GM21381 (cell line): ENCODE results near the gene NHLH1.
"Not testable (repeated sequence)": the region's sequence is repeated elsewhere in the genome, so short reads cannot be mapped to it uniquely, and the experiment has no call there.

Source experiments
- ATAC-seq: cut with Tn5 transposase; IDR thresholded peaks from one replicate; pipeline ENCODE4 v1.9.1; 2021; ENCODE audit warnings: mild to moderate bottlenecking, moderate library complexity; ENCODE audit not compliant: unreplicated experiment

Gene NHLH1

GRCh38 chr1:160376525-160377131, 9.8 kb downstream of the NHLH1 start:
- no peak for ATAC-seq

- no peak for ATAC-seq
Observed at GRCh38 chr1:160377585-160378206, 10.8 kb downstream of the NHLH1 start.

DNA sequence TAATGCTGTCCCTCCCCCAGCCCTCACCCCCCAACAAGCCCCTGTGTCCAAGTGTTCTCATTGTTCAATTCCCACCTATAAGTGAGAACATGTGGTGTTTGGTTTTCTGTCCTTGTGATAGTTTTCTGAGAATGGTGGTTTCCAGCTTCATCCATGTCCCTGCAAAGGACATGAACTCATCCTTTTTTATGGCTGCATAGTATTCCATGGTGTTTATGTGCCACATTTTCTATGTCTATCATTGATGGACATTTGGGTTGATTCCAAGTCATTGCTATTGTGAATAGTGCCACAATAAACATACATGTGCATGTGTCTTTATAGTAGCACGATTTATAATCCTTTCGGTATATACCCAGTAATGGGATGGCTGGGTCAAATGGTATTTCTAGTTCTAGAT, 17.9 kb downstream of the NHLH1 start:
- ATAC-seq, result not testable (repeated sequence)

DNA sequence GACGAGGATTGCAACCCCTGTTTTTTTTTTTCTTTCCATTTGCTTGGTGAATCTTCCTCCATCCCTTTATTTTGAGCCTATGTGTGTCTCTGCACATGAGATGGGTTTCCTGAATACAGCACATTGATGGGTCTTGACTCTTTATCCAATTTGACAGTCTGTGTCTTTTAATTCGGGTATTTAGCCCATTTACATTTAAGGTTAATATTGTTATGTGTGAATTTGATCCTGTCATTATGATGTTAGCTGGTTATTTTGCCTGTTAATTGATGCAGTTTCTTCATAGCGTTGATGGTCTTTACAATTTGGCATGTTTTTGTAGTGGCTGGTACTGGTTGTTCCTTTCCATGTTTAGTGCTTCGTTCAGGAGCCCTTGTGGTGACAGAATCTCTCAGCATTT, 21.5 kb downstream of the NHLH1 start:
- not testable (repeated sequence) for ATAC-seq

GRCh38 chr1:160394673-160395072, 27.8 kb downstream of the NHLH1 start:
- ATAC-seq, result no peak

- no peak for ATAC-seq
Observed at GRCh38 chr1:160397651-160398050, 30.8 kb downstream of the NHLH1 start.

- no peak for ATAC-seq
Observed at GRCh38 chr1:160398823-160399222, 32.0 kb downstream of the NHLH1 start.

GRCh38 chr1:160399544-160400222, 32.8 kb downstream of the NHLH1 start:
- ATAC-seq, result no peak

DNA sequence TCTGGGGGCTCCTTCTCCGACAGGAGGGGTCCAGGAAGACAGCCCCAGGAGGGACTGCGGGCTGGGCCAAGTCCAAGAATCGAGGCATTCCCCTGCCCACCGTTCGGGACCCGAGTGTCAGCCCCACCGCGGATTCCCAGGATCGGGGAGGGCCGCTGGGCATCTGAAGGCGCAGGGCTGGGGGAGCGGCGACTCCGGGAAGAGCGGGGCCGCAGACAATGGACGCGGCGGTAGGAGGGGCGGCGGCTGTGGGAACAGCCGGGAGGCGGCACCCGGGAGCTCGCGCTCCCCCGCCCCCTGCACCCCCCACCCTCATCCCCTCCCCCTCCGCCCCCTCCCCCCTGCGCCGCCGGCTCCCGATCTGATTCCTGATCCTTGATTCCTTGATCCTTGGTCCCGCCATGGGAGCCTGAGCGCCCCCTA, 33.4 kb downstream of the NHLH1 start, which contains the start of gene VANGL2:
VANGL2 (plus strand) TSS at position 342 of the 423 bp plus-strand sequence. CDS start 15,274 bp downstream, outside the sequence.
- no peak for ATAC-seq

DNA sequence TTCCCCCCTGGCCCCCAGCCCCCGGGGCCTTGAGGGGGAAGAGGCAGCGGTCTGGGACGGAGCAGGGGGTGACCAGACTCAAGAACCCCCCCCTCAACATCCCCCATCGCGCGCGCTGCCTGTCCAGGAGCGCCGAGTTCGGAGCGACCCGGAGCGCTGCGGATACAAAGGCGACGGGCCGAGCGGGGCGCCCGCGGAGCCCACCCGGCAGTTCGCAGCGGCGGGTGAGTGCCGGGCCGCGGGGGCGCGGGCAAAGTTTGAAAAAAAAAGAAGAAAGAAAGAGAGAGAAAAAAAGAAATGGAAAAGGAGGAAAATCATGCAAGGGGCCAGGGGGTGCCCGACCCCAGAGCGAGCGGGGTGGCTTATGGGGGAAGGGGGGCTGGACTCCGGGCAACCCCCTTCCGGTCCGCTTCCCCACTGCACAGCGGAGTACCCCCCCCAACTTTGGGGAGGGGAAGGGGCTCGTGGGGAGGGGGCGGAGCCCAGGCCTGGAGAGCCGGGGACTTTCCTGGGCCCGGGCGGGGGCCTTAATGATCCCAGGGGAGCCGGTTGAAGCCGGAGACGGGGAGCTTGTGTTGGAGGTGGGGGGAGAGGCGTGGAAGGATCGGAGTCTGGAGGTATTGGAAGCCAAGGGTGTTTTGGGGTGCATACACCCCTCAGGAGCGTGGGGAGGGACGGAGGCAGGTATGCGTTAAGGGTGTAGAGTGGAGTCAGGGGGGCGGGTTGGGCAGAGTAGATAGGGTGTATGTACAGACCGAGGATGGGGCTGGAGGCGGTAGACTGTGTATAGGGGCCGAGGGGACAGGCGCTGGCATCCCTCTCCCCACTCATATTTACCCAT, 34.0 kb downstream of the NHLH1 start:
- ATAC-seq, result no peak

DNA sequence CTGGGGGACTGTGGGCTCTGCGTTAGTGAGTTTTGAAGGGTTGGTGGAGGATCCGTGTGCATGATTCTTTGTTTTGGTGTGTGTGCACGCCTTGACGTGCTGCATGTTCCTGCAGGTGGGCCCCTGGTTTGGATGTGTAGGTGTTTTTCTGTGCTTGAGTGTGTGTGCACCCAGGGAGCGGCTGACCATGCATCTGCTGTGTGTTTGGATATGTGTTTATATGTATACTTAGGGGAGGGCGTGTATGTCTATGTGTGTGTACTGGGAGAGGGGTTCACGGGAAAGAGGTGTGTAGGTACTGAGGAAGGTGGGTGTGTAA, 34.6 kb downstream of the NHLH1 start:
- ATAC-seq, result no peak

DNA sequence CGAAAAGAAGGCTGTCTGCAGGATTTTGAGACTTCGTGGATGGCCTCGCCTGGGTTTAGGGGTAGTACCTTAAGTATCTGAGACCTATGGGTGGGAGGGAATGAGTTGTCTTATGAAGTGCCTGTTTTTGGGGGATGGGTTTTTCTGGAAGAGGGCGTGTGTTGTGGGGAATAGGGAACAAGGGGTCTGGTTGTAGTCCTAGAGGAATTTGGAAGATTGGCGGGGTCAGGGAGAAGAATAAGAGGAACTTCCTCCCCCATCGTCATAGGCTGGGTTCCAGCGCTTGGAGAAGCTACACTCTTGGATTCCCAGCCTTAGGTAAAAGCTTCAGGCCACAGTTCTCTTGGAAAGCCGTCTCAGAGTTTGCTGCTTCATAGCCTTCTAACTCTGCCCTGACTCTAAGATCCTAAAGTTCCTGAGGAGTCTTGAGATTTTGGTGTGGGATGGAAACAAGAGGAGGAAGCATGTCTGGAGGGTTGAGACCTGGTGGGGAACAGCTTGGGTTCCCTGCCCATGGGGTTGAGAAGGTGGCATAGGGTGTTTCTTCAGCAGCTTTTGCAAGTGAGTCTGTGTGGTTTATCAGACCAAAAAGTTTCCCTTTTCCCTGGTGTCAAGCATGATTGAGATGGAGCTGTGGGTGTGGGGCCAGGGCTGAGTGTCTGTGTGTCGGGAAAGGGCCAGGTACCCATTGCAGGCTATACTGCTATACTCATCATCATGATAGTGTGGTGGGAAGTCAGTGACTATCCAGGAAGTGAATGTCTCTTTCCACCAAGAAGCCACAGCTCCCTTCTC, 35.3 kb downstream of the NHLH1 start:
- ATAC-seq, result no peak

GRCh38 chr1:160403244-160403643, 36.4 kb downstream of the NHLH1 start:
- no peak for ATAC-seq

DNA sequence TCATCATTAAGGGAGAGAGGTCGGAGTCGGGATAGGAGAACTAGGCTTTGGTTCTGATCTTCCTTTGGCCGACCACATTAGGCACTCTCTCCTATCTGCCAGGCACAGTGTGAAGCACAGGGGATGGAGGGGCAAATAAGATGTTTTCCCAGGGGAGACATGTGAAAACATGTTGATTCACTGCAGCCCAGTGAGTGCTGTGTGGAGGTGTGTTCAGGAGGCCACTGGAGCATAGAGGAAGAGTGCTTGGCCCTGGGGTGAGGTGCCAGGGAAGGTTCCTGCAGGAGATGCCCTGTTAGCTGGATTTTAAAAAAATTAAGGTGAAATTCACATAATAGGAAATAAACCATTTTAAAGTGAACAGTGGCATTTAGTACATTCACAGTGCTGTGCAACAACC, 37.2 kb downstream of the NHLH1 start:
- ATAC-seq, result no peak

DNA sequence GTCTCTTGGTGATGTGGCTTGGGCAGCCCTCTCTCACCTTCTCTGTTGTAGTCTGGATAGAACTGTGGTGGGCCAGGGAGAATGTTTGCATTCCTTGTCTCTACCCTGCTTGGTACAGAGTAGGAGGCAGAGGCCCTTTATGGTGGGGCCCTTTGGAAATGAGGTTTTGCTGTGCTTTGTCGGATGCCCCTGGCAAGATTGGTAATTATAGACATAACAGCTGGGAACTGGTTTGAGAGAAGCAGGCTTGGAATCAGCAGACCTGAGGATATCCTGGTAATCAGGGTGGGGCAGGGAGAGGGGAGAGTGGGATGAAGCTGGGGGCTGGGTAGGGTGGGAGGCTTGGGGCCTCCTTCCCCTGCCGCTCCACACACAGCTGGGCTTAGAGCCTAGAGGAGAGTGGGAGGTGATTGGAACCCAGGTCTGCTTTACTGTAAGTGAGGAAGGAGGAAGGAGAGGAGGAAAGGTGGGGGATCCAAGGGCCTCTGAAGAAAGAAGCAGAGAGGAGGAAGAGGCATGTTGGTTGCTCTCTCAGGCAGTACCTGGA, 38.5 kb downstream of the NHLH1 start:
- ATAC-seq, result no peak

DNA sequence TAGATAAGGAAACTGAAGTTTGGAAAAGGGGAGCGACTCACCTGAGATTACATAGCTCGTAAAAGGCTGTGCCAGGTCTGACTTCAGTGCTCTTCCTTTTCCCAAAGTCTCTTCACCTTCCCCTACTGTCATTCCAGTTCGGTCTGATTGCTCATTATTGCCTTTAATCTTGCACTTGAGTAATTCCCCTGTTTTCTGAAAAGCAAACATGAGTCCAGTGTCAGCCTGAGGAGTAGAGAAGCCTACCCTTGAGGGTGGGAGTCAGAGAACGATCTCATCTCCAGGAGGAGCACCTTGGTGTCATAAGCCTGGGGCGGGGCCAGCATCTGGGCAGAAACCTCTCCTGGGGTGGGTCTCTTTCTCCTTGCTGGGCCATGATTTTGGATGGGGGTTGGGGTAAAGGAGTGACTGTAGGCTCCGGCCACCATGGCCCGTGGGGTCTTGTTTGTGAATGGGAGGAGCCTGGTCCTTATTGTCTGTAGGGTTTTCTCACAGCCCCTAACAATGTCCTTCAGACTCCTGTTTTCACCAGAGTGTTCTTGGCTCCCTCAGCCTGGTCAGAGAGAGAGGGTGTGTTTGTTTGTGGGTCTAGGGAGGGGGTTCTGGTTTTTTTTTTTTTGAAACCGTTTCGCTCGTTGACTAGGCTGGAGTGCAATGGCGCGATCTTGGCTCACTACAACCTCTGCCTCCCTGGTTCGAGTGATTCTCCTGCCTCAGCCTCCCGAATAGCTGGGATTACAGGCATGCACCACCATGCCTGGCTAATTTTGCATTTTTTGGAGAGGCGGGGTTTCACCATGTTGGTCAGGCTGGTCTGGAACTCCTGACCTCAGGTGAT, 39.5 kb downstream of the NHLH1 start:
- no peak for ATAC-seq

DNA sequence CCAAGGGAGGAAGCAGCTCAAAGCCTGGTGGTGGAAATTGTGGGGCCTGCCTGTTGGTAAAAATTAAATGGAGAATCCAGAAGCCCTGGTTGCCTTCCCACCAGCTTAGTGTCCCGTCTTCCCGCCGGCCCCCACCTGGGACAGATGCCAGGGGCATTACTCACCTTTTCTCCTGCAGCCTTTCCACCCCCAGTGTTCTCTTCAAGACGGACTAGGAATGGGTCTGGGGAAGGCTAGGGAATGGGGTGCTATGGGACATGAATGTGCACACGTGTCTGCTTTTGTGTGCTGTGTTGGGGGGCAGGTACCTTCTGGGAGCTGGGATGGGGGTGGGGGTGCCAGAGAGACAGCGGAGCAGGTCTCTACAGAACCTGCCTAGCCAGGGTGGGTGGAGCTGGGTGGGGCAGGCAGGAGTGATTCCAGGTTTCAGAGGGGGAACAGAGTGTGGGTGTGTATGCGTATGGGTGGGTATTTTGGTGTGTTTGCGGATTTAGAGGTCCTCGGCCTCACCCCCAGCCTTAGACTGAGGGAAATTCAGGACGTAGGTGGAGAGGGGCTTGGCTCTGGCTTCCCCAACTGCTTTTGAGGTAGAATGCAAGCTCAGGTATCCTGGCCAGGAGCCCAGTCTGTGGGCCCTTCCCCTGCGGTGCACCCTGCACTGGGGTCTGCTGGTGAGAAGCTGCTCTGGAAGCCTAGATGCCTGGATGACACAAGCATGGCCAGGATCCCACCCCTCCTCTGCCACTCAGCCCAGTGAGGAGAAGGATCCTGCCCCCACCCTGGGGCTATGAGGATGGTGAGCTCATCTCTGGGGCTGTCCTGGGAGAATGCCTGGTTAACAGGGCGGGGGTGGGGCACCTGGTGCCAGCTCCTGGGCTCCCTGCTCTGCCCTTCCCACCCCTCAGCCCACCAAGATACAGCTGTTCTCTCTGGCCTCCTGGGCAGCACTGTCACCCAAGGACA, 41.2 kb downstream of the NHLH1 start:
- no peak for ATAC-seq

GRCh38 chr1:160408864-160409263, 42.0 kb downstream of the NHLH1 start:
- ATAC-seq, result no peak
